Measurements from ENCODE around the gene ART3.
"Not testable (repeated sequence)": the region's sequence is repeated elsewhere in the genome, so short reads cannot be mapped to it uniquely, and the experiment has no call there.

ART3 gene, protein sequence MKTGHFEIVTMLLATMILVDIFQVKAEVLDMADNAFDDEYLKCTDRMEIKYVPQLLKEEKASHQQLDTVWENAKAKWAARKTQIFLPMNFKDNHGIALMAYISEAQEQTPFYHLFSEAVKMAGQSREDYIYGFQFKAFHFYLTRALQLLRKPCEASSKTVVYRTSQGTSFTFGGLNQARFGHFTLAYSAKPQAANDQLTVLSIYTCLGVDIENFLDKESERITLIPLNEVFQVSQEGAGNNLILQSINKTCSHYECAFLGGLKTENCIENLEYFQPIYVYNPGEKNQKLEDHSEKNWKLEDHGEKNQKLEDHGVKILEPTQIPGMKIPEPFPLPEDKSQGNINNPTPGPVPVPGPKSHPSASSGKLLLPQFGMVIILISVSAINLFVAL

DNA sequence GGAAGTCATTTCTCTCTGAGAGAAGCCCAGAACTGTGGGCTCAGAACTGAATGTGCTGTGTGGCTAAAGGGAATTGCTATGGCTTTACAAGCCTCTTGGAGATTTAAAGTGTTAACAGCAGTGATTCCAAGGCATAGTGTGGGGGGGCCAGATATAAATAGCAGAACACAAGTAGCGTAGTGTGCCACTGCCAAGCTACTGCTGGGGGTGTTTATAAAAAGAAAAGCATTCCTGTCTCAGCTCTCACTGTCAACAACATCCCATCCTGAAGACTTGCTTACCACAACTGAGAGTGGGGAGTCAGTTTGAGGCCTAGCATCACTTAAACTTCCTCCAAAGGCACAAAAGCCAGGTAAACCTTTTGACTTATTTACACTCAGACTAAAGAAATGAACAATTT is at the start of gene ART3:
TSS of gene ART3 (plus strand) at position 242 of the 400 bp plus-strand sequence. CDS start 1,181 bp downstream, outside the sequence.
- no peak for DNase-seq

DNA sequence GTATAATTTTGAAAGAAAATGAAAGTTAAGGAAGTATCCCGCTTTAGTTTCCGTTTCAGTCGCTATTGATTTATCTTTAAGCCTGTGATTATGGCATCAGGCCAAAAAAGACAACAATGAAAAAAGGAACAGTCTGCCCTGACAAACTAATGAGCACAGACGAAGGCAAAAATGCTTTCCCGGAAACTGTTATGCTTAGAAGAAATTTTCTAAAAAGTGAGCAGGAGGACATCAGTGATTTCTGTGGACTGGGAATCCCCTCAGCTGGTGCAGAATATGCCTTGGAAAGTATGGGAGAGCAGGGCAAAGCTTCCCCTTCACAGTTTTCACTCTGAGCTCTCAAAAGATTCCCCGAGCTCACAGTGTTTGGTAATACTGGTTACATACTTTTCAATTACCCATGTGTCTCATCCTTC is 46.2 kb upstream of the ART3 start:
- no peak for DNase-seq

DNA sequence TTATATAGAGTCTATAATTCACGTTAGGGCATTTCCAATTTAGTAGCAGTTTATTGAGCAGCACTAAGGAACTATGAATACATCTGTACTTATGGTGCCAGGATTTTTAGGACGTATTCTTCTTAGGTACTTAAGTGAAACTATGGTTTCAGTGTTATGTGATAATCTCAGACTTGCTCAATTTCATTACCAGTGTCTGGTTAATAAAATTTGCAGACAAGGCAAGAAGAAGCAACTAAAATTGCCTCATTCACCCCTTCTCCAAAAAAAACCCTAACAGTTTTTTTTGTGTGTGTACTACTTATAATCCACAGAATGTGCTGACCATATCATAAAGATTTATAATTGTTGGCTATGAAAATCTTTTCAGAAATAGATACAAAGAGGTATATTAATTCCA is 45.2 kb upstream of the ART3 start:
- DNase-seq = no peak

DNA sequence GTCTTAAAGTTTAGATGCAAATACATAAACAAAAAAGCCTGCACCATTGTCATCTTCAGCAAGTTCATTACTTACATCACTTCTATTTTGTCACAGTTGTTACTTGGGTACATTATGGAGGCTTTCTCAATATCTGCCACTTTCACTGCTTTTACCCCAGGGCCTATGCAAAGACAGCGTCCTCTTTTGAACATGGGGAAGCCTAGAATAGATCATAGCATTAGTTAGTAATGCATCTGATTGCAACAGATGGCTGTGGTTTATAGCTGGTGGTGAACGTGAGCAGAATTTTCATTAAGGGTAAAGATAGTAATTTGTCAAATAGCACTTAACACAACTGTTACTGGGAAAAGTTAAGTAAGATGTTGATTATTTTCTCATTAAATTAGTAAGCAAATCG is 39.4 kb upstream of the ART3 start:
- no peak for DNase-seq

DNA sequence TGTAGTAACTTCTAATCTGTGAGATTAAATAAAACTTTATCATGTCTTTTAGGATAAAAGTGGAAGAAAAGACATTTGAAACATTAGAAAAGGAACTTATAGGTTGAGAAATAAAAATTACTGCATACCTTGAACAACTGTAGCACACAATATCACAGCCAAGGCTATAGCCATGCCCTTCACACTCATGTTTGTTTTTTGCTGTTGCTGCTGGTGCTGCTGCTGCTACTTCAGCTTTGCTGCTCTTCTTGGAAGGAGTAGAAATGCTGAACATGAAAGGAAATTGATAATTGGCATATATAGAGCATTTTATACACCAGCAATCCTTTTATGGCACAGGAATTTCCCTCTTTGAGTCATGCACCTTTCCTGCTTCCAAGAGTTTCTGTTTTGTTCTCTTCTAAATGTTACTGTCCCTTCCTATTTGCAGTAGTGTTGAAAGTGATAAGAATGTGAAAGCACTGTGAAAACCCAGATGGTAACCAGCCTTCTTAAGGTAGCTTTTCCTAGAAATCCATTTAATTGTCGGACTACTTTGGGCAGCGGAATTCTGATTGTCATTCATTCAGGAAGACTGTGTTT is 38.6 kb upstream of the ART3 start, which contains the start of gene CXCL11:
TSS of gene CXCL11 (minus strand) at position 272 of the 582 bp plus-strand sequence. CDS start at position 189, 83 bp downstream.
- DNase-seq = no peak

DNA sequence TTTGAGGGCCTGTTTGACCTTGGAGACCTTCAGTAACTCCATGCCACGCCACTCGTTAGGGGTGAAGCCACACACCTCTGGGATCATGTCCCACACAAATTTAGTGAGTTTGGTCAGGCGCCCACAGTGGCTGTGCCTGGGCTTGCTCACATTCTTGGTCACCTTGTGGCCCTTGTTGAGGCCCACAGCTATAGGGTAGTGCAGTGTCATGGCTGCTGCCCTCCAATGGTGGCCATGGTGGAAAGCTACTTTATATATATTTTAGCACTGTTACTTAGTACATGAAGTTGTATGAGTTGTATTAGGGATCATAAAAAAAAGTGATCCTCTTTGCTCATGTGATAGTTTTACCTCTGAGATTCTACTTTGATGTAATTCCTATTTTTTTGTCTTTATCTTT is 37.7 kb upstream of the ART3 start:
- DNase-seq = no peak

DNA sequence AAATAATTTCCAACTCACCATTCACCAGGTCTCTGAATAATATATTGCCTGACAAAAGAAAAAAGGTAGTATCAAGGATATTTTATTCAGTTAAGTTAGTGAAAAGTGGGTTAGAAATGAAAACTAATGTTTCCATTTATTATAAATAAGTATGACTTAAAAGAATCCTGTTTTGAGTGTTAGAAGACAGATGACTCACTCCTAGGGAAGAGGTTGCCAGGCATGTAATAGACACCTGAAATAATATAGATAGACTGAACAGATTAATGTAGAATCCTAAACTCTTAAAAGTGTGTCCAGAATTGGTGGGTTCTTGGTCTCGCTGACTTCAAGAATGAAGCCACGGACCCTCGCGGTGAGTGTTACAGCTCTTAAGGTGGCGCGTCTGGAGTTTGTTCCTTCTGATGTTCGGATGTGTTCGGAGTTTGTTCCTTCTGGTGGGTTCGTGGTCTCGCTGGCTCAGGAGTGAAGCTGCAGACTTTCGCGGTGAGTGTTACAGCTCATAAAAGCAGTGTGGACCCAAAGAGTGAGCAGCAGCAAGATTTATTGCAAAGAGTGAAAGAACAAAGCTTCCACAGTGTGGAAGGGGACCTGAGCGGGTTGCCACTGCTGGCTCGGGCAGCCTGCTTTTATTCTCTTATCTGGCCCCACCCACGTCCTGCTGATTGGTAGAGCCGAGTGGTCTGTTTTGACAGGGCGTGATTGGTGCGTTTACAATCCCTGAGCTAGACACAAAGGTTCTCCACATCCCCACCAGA is 32.1 kb upstream of the ART3 start:
- not testable (repeated sequence) for DNase-seq

DNA sequence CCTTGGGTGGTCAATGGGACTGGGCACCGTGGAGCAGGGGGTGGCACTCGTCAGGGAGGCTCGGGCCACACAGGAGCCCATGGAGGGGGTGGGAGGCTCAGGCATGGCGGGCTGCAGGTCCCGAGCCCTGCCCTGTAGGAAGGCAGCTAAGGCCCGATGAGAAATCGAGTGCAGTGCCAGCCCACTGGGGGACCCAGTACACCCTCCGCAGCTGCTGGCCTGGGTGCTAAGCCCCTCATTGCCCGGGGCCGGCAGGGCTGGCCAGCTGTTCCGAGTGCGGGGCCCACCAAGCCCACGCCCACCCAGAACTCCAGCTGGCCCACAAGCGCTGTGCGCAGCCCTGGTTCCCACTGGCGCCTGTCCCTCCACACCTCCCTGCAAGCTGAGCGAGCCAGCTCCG is 31.2 kb upstream of the ART3 start:
- not testable (repeated sequence) for DNase-seq

DNA sequence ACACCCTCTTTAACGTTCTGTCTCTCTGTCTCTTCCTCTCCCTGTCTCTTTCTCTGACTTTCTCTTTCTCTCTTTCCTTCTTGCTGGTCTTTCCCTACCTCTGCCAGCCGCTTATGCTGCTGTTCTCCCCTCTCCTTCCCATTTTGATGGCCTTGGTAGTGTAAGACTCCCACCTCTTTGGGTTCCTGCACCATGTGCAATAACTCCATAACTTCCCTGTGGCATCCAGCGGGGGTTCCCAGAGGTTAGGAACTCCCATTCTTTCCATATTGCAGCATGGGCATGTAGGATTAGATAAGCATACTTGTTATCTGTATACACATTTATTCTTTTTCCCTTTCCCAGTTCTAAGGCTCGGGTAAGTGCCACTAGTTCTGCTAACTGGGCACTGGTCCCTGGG is 29.8 kb upstream of the ART3 start:
- DNase-seq = not testable (repeated sequence)

DNA sequence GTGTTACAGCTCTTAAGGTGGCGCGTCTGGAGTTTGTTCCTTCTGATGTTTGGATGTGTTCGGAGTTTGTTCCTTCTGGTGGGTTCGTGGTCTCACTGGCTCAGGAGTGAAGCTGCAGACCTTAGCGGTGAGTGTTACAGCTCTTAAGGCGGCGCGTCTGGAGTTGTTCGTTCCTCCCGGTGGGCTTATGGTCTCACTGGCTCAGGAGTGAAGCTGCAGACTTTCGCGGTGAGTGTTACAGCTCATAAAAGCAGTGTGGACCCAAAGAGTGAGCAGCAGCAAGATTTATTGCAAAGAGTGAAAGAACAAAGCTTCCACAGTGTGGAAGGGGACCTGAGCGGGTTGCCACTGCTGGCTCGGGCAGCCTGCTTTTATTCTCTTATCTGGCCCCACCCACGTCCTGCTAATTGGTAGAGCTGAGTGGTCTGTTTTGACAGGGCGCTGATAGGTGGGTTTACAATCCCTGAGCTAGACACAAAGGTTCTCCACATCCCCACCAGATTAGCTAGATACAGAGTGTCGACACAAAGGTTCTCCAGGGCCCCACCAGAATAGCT is 24.6 kb upstream of the ART3 start:
- DNase-seq = not testable (repeated sequence)

DNA sequence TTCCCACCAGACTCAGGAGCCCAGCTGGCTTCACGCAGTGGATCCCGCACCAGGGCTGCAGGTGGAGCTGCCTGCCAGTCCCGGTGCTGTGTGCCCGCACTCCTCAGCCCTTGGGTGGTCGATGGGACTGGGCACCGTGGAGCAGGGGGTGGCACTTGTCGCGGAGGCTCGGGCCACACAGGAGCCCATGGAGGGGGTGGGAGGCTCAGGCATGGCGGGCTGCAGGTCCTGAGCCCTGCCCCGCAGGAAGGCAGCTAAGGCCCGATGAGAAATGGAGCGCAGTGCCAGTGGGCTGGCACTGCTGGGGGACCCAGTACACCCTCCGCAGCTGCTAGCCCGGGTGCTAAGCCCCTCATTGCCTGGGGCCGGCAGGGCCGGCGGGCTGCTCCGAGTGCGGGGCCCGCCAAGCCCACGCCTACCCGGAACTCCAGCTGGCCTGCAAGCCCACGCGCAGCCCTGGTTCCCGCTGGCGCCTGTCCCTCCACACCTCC is 23.9 kb upstream of the ART3 start:
- not testable (repeated sequence) for DNase-seq

DNA sequence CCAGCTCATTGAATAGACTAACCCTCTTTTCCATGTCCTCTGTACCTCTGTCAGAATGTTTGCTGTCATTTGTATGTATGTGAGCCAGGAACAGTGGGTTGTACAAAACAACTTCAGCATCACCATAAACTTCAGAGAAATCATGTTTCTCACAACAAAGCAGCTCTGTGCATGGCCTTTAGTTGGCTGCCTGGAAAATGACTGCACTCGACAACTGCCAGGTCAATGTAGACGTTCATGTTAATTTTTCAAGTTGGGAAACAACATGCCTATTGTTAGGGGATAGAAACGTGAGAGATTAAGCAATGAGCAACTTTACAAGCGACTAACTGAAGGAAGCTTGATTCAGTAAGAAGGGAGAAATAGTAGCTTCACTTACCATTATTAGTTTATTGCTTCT is 20.8 kb upstream of the ART3 start:
- no peak for DNase-seq

DNA sequence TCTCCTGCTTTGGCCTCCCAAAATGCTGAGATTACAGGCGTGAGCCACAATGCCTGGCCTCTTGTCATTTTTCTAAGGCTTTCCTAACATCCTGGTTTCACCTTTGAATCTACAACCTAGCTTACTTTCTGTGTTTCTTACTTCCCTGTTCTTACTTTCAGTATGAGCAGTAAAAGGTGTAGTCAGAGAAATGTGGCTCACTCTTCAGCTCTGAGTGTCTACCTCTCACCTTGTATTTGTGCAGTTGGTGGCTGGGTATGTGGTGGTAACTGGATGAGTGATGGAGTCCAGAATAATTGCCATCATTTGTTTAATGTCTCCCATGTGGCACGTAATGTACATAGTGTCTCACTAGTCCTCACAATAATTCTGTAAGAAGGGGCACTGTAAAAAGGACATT is 19.5 kb upstream of the ART3 start:
- no peak for DNase-seq

DNA sequence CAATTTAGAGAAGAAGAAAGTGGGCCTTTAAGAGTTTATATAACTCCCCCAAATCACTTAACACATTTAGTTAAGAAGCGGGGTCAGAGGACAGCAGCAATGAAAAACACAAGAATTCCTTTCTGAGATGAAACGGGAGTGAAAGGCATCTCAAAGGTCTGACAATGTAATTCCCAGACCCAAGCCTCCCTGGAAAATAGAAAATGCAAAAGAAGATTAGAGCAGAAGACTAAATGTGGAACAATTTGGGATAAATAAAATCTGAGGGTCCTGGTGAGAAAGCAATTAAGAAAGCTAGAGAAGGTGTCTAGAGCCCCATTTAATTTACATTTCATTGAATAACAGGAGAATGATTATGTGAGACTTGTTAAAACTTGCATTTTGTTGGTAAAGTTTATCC is 19.1 kb upstream of the ART3 start:
- no peak for DNase-seq

DNA sequence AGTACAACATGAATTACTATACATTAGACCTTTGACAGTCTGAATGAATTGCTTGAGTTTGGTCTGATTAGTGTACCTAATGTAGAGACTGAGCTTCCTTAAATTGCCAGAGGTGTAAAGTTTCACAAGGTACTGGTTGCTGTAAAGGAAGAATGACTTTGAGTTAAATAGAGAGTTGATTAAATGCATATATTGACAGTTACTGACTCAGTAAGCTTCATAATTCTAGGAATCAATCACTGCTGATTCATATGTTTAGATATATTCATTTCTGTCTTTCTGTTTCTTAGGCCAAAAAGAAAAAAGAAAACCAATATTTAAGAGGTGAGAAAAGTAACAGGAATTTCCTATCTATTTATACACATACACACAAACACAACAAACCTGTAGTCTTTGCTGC is 16.2 kb upstream of the ART3 start:
- no peak for DNase-seq

DNA sequence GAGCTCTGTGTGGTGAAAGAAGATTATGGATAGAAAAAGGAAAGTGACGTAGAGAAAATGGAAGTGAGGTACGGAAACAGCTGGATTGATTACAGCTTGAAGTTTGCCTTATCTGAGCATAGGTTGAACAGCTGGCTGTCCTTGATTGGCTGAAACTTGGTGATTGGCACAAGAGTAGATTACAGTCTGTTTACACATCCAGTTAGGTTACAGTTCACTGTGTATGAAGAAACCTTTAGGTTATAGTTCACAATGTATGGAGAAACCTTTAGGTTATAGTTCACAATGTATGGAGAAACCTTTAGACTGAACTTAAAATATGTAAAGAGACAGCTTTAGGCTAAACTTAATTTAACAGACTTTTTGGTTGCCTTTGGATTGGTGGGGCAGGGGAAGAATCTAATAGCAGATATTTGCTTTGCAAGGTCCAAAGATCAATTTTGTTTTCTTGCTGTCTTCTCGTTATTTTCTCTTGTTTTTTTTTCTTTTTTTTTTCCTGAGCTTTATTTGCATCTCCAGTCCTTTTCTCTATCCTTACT is 15.6 kb upstream of the ART3 start:
- no peak for DNase-seq

DNA sequence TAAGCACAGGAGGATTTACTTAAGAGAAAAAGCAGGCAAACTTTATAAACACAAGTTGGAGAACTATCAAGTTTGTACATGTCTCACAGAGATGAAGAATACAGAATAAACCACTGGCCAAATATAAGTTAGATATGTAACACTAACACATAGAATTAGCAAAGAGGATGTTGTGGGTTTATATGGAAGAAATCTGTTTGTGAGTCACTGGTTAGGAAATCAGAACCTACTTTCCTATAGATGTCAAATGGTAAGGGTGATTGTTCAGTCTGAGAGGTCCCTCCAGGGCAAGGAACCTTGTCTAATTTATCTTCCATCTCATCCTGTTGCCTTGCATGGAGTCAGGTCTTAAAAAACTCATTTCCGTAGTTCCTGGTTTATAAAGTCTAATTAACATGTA is 14.8 kb upstream of the ART3 start:
- no peak for DNase-seq

DNA sequence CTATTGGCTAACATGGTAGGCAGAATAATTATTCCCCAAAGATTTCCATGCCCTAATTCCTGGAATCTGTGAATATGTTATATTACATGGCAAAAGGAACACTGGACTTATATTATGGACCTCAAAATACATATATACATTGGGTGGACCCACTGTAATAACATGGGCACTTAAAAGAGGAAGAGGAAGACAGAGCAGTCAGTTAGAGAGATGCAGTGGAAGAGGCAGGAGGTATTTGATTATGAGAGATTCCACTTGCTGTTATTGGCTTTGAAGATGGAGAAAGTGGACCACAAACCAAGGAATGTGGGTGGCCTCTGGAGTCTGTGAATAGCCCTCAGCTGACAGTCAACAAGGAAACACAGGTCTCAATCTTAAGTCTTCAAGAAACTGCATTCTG is 14.0 kb upstream of the ART3 start:
- no peak for DNase-seq

DNA sequence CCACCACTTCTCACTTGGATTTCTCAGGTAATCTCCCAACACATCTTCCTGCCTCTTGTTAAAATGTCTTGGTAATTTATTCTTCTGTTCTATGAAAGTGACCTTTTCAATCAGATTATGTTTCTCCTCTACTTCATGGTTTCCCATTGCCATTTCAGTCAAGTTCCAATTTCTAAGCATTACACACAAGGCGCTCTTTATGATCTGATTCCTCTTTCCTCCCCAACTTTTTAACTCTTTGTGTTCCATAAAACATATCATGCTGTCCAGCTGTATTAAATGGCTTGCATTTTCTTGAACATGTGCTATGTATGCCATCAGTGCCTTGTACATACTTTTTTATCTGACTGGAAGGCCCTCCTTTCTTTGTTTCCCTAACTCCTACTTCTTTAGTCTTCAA is 13.1 kb upstream of the ART3 start:
- DNase-seq = no peak

DNA sequence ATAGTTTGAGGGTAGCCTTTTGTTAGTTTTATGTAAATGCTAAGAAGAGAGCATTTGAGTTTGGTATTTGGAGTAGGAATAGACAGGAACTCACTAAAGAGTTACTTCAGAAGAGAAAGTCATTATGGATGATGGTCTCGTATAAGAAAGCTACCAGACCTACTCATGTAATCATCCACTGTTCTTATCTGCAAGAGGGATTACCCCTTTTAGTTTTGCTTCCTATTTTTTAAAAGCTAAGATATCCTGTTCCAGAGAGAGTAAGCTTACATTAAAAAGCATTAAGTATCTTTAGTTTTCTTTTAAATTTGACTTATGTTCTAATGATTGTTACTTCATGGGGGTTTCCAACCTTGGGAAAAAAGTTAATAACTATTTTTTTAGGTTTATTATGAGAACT is 12.5 kb upstream of the ART3 start:
- no peak for DNase-seq

DNA sequence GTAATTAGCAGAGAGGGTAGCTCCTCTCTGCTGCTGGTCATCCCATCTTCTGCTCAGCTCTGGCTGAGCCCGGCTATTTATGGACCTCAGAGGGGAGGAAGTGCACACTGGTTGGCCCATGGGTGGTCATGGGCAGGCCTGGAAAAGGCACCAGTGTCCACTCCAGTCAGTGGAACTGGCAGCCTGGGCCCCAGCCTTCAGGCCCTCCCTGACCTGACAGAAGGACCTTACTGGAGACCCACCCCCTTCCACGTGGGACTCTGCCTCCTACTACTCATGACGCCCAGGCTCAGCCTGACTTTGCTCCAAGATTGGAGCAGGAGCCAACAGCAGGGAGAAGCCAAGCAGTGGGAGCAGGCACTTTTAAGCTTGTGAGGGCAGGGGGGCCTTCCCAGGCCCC is 8.0 kb upstream of the ART3 start:
- no peak for DNase-seq

DNA sequence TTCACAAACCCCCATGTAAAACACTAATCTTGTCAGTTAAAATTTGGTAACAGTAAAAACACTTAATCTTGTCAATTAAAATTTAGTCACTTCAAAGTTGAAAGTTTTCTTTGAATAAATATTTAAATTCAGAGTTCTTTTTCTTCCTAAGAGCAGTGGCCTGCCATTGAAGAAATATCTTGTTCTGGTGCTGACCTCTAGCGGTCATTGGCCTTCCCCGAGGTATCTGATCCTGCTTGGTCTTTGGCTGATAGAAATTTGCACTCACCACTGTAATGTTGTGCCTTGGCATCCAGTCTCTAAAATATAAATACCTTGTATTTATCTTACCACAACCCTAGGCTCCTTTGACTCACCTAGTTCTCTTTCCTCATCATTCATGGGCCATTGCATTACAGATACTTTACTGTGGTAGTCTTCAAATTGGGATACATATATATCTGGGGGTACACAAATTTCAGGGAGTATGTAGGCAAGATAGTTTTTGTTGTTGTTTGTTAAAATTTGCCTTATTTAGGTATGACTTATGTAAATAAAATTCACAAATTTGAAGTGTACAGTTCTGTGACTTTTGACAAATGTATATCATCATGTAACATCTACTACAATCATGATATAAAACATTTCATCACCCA is 6.7 kb upstream of the ART3 start:
- DNase-seq = peak; percentile 44

DNA sequence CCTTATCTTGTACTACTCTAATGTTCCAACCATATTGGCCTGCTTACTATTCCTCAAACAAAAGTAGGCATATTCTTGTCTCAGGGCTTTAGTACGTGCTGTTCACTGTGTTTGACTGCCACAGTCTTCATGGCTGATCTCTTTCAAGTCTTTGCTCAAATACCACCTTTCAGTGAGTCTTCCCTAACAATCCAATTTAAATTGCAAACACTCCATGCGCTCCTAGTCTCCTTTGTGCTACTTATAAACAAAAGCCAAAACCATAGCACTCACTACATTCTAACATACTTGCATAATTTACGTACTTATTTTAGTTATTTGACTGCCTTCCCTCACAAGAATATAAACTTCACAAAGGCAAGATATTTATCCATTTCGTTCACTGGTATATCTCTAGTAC is 1.7 kb upstream of the ART3 start:
- DNase-seq = no peak

All from GDM1 (cell line).